HG02759 (cell line): Measurements from ENCODE around the gene UCK2.

Experiments used
- ATAC-seq: cut with Tn5 transposase; IDR thresholded peaks from one replicate; pipeline ENCODE4 v1.9.1; 2021; ENCODE audit warnings: mild to moderate bottlenecking, moderate library complexity; ENCODE audit not compliant: unreplicated experiment

UCK2 gene

DNA sequence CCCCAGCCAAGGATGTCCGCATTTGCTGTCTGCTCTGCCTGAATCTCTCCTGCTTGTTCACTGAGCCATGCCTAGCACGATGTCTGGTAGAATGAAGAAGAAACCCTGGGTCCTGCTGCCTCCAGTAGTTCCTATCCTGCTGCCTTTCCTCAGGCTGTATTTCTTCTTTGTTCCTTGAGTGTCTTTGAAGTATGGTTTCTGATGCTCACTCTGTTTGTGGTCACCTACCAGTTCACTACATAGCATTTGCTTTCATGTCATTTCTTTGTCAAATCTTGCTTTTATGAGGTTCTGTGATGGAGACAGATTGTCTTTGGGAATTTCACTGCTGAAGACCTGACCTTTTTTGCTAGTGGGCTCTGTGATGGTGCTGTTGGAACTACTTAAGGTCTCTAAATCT is 5.9 kb downstream of the UCK2 start:
- ATAC-seq = no peak

DNA sequence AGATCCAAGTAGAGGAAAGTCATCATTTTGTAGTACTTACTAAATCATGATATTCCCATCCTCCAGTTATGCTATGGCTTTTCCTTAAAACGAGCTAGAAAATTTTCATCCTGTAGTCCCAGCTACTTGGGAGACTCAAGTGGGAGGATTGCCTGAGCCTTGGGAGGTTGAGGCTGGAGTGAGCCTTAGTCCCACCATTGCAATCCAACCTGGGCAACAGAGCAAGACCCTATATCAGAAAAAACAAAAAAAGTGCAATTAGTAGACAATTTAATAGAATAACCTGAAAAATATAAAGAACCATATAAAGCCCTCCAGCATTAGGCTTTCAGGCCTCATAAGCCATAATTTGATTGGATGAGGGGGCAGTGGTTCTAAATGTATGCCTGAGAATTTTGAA is 6.8 kb downstream of the UCK2 start:
- no peak for ATAC-seq

DNA sequence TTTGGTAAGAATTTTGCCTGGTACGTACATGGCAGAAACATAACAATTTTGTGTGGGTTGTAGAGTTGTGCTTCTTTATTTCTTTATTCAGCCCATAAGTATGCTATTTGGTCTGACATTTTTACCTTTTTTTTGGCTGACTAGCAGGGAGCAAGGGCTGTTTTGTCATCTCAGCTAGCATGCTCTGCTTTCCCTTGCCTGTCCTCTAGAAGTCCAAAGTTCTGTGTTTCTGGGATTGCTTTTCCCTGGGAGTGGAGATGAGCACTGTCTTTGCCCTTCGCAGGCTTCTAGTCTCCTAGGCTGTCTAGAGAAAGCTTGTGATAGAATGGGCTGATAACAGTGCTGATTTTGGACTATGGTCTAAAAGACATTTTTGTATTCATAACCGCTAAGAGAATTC is 7.5 kb downstream of the UCK2 start:
- ATAC-seq = no peak

DNA sequence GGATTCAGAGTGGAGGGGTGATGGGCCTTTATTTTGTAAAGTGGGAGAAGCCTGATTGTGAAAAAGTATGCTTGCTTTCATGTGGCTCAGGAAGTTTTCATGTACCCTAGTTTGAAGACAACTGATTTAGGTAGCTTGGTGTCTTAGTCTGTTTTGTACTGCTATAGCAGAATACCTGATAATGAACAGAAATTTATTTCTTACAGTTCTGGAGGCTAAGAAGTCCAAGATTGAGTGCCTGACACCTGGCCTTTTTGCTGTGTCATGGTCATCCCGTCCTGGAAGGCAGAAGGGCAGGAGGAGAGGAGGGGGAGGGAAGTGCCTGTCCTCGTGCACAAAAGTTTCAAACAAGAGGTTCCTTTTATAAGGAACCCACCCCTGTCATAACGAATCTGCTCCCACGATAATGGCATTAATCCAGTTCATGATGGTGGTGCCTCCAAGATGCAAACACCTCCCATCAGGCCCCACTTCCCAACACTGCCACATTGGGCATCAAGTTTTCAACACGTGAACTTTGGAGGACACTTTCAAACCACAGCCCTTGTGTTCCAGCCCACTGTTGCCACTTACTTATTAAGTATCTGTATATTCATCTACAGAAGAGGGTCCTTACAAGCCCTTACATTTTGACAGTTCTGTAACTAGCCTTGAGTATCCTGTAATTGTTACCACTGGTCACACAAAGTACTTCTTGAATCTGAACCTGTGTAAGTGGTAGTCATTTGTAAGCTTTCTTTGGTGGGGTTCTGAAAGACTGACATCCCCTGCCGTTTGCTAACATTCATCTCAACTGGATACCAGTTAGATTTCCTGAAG is 9.5 kb downstream of the UCK2 start:
- no peak for ATAC-seq

DNA sequence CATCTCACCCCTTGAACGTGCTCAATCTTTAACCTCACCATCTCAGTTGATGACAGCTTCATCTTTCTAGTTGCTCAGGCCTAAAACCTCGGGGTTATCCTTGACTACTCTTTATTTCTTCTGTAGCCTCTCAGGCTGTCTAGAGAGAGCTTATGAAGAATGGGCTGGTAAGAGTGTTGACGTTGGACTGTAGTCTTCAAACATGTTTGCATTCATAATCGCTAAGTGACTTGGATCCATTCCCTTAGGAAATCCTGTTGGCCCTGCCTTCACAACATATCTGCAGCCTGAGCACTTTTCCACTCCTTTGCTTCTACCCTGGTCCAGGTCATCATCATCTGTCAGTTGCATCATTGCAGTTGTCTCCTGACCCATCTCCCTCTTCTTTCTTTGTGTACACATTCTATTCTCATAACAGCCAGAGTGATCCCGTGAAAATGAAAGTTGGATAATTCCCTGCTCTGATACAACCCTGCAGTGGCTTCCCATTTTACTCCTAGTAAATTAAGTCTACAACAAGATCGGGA is 10.5 kb downstream of the UCK2 start:
- ATAC-seq = no peak

DNA sequence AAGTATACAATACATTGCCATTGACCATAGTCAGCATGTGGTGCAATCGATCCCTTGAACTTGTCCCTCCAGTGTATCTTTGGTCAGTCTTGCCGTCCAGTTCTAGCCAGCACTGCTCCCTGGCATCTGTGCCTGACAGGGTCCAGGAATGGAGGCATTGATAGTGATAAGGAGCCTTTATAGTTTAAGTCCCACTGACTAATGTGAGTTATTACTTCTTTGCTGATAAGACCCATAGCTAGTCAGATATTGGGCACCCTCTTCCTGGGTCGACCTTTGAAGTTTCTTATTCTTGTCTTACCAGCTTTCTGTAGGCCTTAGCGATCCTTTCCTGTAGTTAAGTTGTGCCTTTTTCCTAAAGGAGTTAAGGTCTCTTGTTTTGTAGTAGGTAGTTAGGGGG is 13.0 kb downstream of the UCK2 start:
- no peak for ATAC-seq

DNA sequence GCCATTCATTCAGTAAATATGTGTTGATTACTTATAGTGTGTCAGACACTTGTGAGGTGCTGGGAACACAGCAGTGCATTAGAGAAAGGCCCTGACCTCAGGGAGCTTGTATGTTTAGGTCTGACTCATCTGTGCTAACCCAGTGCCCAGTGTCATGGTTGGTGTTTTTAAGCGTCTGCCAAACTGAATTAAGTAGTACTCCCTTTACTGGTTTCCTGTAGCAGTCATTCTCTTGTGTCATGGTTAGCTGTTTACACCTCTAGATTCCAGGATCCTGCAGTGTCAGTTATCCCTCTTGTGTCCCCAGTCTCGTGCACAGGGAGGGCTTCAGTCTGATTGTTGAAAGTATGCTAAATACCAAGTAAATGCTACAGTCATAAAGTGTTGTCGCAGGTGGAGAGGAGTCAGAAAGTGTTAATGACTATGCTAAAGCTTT is 14.2 kb downstream of the UCK2 start:
- peak; percentile 39 for ATAC-seq

DNA sequence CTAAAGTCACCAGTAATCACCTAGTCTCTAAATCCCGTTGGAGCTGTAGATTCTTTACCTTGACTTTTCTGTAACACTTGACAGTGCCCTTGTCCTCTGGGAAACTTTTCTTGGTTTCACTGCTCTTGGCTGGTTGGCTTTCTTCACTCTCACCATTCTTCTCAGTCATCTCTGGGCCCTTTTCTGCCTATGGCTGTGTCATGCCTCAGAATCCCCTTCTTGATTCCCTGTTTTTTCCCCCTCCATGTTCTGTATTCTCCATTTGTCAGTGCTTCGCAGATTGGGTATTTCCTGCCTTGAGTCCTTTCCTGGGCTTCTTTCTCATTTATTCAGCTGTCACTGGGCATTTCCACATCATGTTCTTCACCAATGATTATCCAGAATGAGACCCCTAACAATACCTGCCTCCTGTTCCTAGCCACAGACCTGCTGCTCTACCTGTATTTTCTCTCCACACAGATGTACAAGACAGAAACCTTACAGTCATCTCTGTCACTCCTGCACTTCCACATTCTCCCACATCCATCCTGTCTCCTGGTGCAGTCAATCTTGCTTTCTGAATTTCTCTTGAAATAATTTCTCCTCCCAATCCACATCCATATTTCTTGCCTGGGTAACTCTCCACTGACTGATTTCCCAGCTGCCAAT is 14.7 kb downstream of the UCK2 start:
- peak; percentile 30 for ATAC-seq

DNA sequence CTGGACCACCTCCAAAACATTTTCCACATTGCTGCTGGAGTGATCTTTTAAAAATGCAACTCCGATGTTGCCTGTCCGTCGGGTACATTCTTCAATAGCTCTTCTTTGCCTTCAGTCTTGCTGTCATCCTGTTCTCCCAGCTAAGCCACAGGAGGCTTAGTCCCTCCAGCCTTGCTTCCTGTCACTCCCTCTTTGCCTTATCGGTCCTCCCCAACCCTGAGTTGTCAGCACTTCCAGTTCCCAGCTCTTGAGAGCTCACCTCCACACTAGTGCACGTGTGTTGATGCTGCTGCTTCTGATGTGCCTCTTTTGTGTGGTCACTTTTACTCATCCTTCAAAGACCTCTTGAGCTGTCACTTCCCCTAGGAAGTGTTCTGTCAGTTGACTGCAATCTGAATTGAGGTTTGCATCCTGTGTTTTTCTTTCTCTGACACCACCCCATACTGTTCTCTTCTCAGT is 15.3 kb downstream of the UCK2 start:
- peak; percentile 61 for ATAC-seq

DNA sequence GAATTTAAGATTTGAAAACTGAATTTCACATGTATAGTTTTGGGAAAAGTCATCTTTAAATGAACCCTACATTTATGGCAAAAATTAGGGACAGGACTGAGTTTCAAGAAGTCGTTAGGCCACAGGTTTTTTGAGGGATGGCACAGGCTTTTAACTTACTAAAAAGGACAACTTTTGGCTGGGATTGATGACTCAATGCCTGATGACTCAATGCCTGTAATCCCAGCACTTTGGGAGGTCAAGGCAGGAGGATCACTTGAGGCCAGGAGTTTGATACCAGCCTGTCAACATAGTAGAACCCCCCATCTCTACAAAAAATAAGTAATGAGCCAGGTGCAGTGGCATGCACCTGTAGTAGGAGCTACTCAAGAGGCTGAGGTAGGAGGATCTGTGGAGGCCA is 15.9 kb downstream of the UCK2 start:
- no peak for ATAC-seq

DNA sequence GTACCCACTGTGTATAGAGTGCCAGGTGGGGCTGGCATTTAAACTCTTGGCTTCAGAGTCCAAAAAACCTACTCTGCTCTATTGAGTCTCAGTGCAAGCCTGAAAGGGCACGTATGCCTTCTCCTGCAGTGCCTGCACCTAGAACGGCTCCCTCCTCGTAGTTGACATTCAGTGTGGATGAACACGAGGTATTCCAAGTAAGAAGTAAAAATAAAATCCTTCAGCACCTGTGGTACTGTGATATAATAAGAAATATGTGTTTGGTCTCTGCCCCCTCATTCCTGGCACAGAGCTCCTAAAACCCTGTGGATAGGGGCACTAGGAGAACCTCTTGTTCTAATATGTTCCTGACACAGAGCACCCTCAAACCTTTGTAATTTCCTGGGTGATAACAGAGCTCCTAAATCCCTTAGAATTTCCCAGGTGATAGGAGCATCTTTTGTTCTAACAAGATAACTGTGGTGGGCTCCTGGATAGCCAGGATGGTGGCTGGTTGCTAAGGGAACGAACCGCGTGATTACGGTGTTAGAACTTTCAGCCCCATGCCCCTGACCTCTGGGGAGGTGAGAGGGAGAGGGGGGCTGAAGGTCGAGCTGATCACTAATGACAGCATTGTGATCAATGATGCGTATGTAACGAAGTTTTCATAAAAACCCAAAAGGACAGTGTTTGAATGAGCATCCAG is 16.8 kb downstream of the UCK2 start:
- ATAC-seq = no peak

DNA sequence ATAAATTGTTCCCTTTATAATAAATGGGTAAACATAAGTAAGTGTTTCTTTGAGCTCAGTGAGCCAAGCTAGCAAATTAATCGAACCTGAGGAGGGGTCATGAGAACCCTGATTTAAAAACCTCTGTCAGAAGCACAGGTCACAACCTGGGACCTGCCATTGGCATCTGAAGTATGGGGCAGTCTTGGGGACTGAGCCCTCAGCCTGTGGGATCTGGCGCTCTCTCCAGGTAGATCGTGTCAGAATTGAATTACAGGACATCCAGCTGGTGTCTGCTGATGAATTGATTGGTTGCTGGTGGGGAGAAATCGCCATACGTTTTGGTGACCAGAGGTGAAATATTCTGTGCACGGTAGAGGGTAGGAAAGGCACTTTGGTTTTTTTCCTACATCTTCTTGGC is 17.5 kb downstream of the UCK2 start:
- no peak for ATAC-seq

DNA sequence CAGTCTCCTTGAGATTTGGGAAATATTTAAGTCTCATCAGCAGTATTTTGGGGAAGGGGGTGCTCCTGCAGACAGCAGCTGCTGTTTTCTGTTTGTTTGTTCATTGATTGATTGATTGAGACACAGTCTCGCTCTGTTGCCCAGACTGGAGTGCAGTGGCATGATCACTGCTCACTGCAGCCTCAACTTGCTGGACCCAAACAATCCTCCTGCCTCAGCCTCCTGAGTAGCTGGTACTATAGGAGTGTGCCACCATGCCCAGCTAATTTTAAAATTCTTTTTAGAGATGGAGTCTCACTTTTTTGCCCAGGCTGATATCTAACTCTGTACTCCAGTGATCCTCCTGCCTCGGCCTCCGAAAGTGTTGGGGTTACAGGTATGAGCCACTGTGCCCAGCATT is 18.2 kb downstream of the UCK2 start:
- no peak for ATAC-seq

DNA sequence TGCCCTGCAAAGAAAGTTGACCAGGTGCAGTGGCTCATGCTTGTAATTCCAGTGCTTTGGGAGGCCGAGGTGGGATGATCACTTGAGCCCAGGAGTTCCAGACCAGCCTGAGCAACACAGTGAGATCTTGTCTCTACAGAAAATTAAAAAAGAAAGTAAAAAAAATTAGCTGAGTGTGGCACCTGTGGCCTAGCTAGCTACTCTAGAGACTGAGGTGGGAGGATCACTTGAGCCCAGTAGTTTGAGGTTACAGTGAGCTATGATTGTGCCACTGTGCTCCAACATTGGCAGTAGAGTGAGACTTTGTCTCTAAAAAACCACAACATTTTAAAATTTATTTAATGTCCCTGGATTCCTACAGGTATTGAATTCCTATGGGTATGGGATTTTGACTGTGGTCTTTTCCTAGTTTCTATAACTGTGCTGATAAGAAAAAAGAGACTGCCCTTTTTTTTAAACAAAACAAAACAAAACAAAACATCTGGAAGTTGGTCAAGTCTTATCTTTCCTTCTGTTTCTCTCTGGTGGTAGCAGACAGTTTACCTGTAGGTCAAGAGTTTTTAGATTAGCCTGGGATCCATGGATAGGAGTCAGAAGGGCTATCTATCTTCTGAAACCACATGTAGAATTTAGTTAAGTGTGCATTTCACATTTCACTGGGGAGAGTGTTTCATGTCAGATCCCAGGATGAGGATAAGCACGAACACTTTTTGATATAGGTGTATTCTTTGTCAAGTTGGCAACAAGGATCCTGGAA is 18.8 kb downstream of the UCK2 start:
- peak; percentile 39 for ATAC-seq

DNA sequence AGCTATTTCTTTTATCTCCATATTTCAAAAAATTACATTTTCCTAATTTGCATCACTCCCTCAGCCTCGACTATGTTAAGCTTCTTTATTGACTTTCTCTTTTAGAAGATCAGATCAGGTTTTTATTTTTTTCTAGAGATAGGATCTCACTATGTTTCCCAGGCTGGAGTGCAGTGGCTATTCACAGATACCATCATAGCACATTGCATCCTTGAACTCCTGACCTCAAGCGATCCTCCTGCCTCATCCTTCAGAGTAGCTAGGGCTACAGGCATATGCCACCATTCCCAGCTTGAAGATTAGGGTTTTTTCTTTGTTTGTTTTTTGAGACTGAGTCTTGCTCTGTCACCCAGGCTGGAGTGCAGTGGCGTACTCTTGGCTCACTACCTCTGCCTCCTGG is 20.1 kb downstream of the UCK2 start:
- ATAC-seq = no peak

DNA sequence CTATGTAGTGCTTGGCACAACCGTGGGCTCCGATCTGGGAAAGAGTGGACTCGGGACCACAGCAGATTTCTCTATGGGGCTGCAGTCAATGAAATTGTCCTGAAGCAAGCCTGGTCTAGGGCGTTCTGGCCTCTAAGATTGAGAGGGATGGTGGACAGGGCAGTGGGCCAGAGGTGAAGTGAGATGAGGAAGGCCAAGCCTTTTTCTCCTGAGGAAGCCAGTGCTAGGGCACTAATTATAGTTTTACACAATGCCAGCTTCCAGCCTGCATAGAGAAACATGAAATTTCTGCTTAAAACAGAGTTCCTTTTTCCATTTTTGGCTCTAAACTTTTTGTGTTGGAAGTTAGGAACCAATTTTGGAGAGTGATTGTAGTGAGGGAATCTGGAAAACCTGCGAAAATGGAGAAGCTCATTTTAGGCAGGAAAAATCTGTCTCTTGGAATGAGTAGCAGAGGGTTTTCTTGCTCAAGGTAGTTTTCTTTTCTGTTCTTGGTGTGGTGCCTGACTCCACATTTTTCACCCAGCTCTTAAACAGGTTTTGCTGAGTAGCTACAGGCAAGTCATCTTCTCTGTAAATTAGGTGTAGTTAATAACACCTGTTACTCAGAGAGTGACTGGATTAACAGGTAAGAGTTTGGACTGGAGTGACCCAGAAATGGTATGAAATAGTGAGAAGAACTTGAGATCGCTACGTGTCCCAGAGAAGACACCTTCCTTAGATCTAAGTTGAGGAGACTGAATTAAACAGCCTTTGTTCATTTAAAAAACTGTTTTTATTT is 22.1 kb downstream of the UCK2 start:
- no peak for ATAC-seq

DNA sequence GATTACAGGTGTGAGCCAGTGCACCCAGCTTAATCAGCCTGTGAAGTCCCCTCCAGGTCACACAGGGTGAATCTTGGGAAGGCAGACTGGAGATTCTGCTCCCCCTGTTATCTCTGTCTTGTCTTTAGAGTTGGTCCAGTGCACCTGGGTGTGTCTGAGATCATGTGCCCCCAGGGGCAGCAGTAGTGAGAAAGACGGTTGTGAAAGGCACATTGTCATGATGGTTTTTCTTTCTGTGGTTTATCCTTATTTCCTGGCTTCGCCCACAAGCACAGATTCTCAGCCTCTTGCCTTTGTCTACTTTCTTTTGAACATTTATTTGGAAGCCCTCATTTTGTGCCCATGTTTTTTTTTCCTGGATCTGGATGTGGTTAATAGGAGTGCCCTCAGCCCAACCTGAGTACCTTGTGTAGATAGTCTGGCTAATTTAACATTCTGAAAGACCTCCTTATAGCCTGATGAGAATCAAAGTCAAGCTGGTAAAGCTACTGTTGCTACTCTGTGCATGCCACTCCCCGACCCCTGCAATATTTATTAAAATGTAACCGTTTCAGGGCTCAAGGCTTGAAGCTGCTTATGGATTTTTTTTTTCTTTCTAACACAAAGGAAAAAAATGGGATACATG is 23.7 kb downstream of the UCK2 start:
- peak; percentile 61 for ATAC-seq

DNA sequence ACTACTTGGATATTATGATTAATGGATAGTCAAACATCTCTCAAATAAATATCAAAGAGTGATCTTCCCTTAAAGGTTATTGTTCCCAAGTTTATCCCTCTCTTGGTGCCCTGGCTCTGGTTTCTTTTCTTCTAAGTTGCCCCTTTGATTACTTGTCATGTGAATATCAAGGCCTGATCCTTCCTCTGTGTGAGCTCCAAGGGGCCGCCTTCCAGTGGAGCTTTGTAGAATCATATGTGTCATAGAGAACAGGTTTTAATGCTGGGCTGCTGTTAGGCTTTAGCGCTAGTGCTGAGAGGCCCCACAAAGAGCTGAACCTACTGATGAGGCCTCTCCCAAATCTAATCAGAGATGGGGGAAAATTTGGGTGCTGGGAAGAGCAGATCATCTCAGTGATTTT is 25.5 kb downstream of the UCK2 start:
- no peak for ATAC-seq

DNA sequence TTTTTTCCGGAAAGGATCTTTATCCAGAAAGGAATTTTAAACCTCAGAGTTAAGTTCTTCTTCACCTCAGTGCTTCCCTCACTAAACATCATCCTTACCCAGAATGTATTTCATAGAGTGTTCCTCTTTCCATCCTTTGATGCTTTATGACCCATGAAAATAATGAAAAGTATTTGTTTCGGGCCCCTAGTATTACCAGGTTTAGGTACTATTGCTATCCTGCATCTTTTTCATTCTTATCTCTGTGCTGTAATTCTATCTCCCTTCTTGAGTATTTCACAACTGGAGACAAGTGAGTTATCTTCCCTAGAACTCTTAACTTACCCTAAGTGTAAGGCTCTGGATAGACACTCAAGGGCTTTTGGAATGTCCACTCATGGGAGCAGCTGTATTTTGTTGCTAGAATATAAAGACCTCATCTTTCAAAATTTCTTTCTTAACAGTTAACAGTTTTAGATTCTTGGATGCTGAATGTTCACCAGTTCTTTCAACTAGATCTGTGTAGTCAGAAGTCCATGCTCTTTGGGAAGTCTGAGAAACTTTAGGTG is 26.2 kb downstream of the UCK2 start:
- no peak for ATAC-seq
